Measurements from ENCODE around the gene IDH2.
A peak's percentile ranks its signal among the peaks of the same experiment; 100 is the strongest.

IDH2 gene

GRCh38 chr15:90040618-90041017 is 61.6 kb downstream of the IDH2 start:
- no peak for DNase-seq

DNA sequence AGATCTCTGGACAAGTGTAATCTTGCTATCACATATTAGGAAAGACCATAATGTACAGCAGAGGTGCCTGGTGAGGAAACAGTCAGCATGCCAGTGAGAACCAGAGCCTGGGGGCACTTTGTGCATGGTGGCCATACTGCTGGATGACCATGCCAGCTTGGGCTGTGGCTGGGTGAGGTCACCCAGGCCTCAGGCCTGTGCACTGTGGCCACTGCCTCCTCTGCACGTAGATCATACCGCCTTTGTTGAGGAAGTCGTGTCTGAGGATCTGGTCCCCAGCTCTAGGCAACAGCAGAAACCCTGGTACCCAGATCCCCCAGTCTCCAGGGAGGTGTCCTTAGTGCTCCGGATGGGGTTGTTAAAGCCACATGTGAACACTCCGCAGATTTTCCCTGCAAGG is 62.3 kb downstream of the IDH2 start:
- DNase-seq = no peak

DNA sequence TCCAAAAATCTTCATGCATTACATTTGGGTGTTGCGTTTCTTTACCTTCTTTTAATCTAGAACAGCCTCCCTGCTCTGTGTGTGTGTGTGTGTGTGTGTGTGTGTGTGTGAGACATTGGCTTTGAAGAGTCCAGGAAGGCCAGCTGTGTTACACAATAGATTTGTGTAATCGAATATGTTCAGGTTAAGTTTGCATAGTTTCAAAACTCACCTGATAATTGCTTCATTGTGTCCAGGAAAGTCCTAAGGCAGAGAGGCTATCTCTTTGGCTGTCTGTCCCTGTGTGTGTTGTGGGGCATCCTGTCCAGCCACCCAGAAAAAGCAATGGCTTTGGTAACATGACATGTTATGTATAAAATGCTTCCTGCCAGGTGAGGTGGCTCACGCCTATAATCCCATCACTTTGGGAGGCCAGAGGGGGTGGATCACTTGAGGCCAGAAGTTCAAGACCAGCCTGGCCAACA is 63.6 kb downstream of the IDH2 start:
- no peak for DNase-seq

DNA sequence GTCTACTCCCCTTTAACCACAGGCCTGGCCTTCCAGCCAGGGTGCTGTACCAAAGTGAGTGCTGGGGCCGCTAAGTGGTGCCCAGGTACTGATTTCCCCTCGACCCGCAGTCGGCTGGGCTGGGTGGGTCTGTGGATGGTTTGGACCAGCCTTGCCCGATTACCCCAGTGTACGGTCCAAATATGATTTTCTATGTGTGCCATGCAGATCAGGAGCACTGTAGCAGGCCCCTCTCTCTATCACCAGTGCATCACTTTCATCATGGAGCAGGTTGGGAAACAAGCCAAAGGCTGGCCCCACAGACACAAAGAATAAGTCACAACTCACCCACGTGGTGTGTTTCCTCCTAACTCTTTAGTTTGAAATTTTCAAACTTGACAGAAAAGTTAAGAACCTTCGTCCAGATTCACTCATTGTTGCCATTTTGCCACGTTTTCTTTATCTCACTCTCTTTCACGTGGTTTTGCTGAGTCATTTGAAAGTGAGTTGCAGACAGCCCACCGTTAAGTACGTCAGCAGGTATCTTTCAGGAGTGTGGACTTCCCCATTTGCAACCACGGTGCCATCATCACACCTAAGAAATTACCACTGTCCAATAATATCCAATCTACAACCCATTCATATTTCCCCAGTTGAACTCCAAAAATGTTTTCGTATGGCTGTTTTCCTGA is 64.2 kb downstream of the IDH2 start:
- peak; percentile 7 for DNase-seq

GRCh38 chr15:90037511-90037860 is 64.8 kb downstream of the IDH2 start:
- peak; percentile 77 for DNase-seq

DNA sequence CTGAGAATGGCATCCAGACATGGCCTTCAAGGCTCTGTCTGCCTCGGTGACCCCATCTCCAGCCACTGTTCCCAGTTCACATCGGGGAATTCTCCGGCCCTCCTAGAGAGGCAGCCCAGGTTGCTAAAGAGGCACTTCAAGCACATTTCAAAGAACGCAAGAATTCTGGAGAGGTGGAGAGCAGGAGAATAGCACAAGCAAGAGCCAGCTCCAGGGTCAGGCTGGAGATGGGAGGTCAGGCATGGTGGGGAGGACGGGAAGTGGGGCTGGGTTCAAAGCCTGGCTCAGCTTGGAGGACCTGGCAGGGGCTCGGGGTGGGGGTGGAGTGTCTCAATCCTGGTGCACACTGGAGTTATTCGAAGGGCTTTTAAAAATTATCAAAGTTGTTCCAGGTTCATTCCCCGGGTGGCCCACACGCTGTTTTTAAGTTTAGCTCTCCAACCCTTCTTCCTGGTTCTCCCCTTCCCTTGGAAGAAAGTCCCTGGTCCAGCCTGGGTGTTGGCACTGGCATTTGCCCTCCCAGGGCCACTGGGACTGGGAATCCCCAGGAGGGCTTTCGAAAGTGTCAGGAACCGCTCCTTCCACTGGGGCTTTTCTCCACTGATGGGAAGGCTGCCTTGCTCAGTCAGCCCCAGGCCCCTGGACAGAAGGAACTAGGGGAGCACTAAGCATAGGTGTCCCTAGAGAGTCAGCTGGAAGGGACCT is 65.3 kb downstream of the IDH2 start:
- DNase-seq = peak; percentile 3

DNA sequence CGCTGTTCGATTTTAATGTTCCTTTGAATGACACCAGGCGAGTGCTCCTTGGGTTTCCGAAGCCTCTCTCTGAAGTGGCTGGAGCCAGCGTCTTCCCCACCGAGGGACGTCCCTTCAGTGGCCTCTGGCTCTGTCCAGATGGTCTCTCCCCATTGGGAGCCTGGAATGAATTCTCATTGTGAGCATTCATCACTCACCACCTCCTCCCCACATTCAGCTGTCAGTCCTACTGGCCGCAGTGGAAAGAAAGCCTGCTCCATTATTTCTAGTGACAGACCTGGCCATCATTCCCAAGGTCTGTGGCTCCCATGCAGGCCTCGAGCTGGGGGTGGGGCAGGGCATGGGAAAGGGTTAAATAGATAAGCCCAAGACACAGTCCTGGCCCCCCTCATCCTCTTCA is 65.9 kb downstream of the IDH2 start:
- DNase-seq = no peak

GRCh38 chr15:90035840-90036230 is 66.4 kb downstream of the IDH2 start:
- DNase-seq = no peak

DNA sequence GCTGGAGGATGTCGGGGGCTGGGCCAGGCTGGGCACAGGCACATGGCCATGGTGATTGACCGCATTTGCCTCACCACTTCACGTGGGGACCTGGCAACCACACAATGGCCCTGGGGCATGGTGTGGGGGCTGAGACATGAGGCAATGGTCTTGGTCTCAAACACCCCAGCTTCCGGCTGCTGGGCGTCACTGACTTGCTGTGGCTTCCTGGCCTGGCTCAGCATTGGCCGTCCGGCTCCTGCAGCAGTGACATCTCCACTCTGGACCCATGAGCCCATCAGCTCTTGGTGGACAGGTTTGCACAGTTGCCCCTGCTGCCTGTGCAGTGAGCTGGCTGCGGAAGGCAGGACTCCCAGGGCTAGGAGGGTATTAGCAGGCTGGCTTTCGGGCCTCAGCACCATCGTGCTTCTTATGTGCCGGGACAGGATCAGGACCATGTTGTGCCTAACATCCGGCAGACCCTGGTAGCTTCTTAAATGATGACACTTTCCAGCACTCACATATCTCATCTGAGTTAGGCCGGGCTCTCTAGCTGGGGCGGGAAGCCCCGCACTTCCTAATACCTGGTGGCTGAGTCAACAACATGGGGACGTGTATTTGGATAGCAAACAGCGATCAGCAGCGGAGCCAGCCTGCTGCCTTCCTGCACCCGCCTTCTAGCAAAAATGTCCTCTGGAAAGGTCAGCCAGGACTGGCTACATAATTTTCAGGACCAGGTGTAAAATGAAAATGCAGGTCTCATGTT is 67.0 kb downstream of the IDH2 start:
- DNase-seq = no peak

GRCh38 chr15:90033448-90033847 is 68.8 kb downstream of the IDH2 start:
- no peak for DNase-seq

Measured in HCEC 1CT (cell line).